Measurements from ENCODE around the gene LGALSL.
"Not testable (repeated sequence)": the region's sequence is repeated elsewhere in the genome, so short reads cannot be mapped to it uniquely, and the experiment has no call there.

The LGALSL gene

GRCh38 chr2:64445970-64446369, 8.0 kb upstream of the LGALSL start:
- not testable (repeated sequence) for DNase-seq

GRCh38 chr2:64447317-64448040, 6.5 kb upstream of the LGALSL start:
- no peak for DNase-seq

- DNase-seq, result no peak
Observed at GRCh38 chr2:64448041-64448426, 5.9 kb upstream of the LGALSL start.

- DNase-seq, result no peak
Observed at GRCh38 chr2:64451051-64451450, 2.9 kb upstream of the LGALSL start.

- peak; percentile 39 for DNase-seq
Observed at GRCh38 chr2:64454386-64455332, 697 bp downstream of the LGALSL start.

GRCh38 chr2:64455545-64455944, 1.6 kb downstream of the LGALSL start:
- no peak for DNase-seq

GRCh38 chr2:64456293-64456692, 2.3 kb downstream of the LGALSL start:
- DNase-seq, result no peak

- DNase-seq, result no peak
Observed at GRCh38 chr2:64457524-64457923, 3.6 kb downstream of the LGALSL start.

- no peak for DNase-seq
Observed at GRCh38 chr2:64459575-64459974, 5.6 kb downstream of the LGALSL start.

- DNase-seq, result no peak
Observed at GRCh38 chr2:64460330-64460729, 6.4 kb downstream of the LGALSL start.

GRCh38 chr2:64461271-64462058, 7.5 kb downstream of the LGALSL start:
- no peak for DNase-seq

- DNase-seq, result no peak
Observed at GRCh38 chr2:64462171-64462570, 8.2 kb downstream of the LGALSL start.

GRCh38 chr2:64462940-64463700, 9.2 kb downstream of the LGALSL start:
- no peak for DNase-seq

GRCh38 chr2:64463781-64464180, 9.8 kb downstream of the LGALSL start:
- no peak for DNase-seq

- no peak for DNase-seq
Observed at GRCh38 chr2:64466478-64467085, 12.6 kb downstream of the LGALSL start.

GRCh38 chr2:64467096-64467843, 13.3 kb downstream of the LGALSL start:
- no peak for DNase-seq

GRCh38 chr2:64469261-64469660, 15.3 kb downstream of the LGALSL start:
- no peak for DNase-seq

- DNase-seq, result no peak
Observed at GRCh38 chr2:64470071-64470470, 16.1 kb downstream of the LGALSL start.

- DNase-seq, result no peak
Observed at GRCh38 chr2:64470766-64471295, 16.9 kb downstream of the LGALSL start.

GRCh38 chr2:64471600-64471999, 17.6 kb downstream of the LGALSL start:
- no peak for DNase-seq

GRCh38 chr2:64472881-64473280, 18.9 kb downstream of the LGALSL start:
- no peak for DNase-seq
